Esophagus muscularis mucosa (tissue), 4 donors: ENCODE results near the gene SPP2. TPM values are rescaled to one million over a fixed set of nuclear protein-coding genes. Genes with fewer than 3 reads are reported as not detected.

Source experiments
- DNase-seq: peaks from one replicate; pipeline ENCODE4 v3.0.0-alpha.2; 2017; ENCODE audit errors: extremely low spot score
- H3K27ac ChIP-seq, 4 donors: fragments of 200-600 bp; sonication (generic); replicated peaks in 1 of 4; 1 replicate in 3 of 4; 2 replicates in 1 of 4; pipeline ENCODE4 v1.5.1; 2016 to 2019; ENCODE audit warnings: mild to moderate bottlenecking in 1 of 4
- H3K27me3 ChIP-seq, 4 donors: fragments of 200-600 bp; sonication (generic); one replicate each; pipeline versions ENCODE4 v1.5.1 to v1.6.0; 2016 to 2019
- H3K36me3 ChIP-seq, 4 donors: fragments of 200-600 bp; sonication (generic); one replicate each; pipeline ENCODE4 v1.5.1; 2016 to 2019
- H3K4me1 ChIP-seq, 4 donors: fragments of 200-600 bp; sonication (generic); one replicate each; pipeline ENCODE4 v1.5.1; 2016 to 2019
- H3K4me3 ChIP-seq, 4 donors: fragments of 200-600 bp; sonication (generic); 1 replicate in 2 of 4; 2 replicates in 2 of 4; pipeline ENCODE4 v1.5.1; 2016 to 2019; ENCODE audit warnings: mild to moderate bottlenecking in 4 of 4, moderate library complexity in 1 of 4
- H3K9me3 ChIP-seq, 4 donors: fragments of 200-600 bp; sonication (generic); 1 replicate in 3 of 4; 2 replicates in 1 of 4; pipeline ENCODE4 v1.5.1; 2016 to 2019
- CTCF ChIP-seq, 3 experiments: fragments of 200-600 bp in 2 of 3; fragments of 450-650 bp in 1 of 3; sonication (generic) in 2 of 3; IDR thresholded peaks; one replicate each; pipeline ENCODE4 v1.5.1; 2017 to 2019; ENCODE audit warnings: antibody characterized with exemption in 3 of 3, mild to moderate bottlenecking in 2 of 3, moderate library complexity in 1 of 3
- EP300 ChIP-seq: sonication (generic); formaldehyde crosslinking; IDR thresholded peaks from one replicate; pipeline ENCODE4 v1.6.1; 2017; ENCODE audit warnings: antibody characterized with exemption
- POLR2A ChIP-seq: fragments of 450-650 bp; IDR thresholded peaks from one replicate; pipeline ENCODE4 v1.6.1; 2017; ENCODE audit warnings: antibody characterized with exemption, moderate library complexity, mild to moderate bottlenecking, low read depth
- POLR2AphosphoS5 ChIP-seq, 2 donors: sonication (generic); formaldehyde crosslinking; IDR thresholded peaks; one replicate each; pipeline ENCODE4 v1.6.1; 2017; ENCODE audit warnings: antibody characterized with exemption in 2 of 2
- WGBS: methylation state at CpG from one replicate; pipeline ENCODE4 v1.1.5; 2018; 5-methylcytosine and 5-hydroxymethylcytosine counted together
- intact Hi-C: fragments of 100-400 bp; cut with DNase I; formaldehyde crosslinking; loops from one replicate; pipeline ENCODE4 v1.15.1; 2023
- total RNA-seq, 4 donors: library from RNA; depleted of rRNA; stranded (reverse); fragments of >200 nt; gene quantifications; one replicate each; pipeline versions ENCODE4 v1.1.0 to v1.2.1, GENCODE V29; 2016

Gene SPP2
- total RNA-seq, 4 donors from 2014 or later = not detected

GRCh38 chr2:234058881-234059280 lies 8.4 kb downstream of the SPP2 start:
- Histone ChIP-seq H3K4me1 (no peaks in the 10 kb centered on the region), H3K4me3 (no peak overlapping the region), H3K9me3 (no peaks in the 10 kb centered on the region), H3K36me3 (no peaks in the 10 kb centered on the region), H3K27ac (no peak overlapping the region), H3K27me3 (peaks cover 0 to 15% (median 0%) of the 10 kb centered on the region in 4 donors)
- intact Hi-C loops = no loop called here
- TF ChIP-seq CTCF (IDR thresholded peaks at IDR 0.05) (no peak), POLR2A (no peak), EP300 (no peak), POLR2AphosphoS5 (IDR thresholded peaks at IDR 0.05) (no peak)
- 91% methylated on average over 4 of the region's 4 CpGs for WGBS
- no peak for DNase-seq

GRCh38 chr2:234060236-234060635 lies 9.7 kb downstream of the SPP2 start:
- no peaks in the 10 kb centered on the region for H3K4me1 ChIP-seq
- H3K9me3 ChIP-seq = no peaks in the 10 kb centered on the region
- intact Hi-C loops = no loop called here
- H3K27me3 ChIP-seq = peaks cover 0 to 13% (median 0%) of the 10 kb centered on the region in 4 donors
- TF ChIP-seq CTCF (IDR thresholded peaks at IDR 0.05) = no peak
- no peak for TF ChIP-seq POLR2A
- TF ChIP-seq POLR2AphosphoS5 (IDR thresholded peaks at IDR 0.05) = no peak
- TF ChIP-seq EP300 = no peak
- no peak overlapping the region for H3K4me3 ChIP-seq
- H3K27ac ChIP-seq = no peak overlapping the region
- 81% methylated on average over 8 of the region's 8 CpGs for WGBS
- H3K36me3 ChIP-seq = no peaks in the 10 kb centered on the region
- DNase-seq = no peak

- no peak overlapping the region for H3K4me3 ChIP-seq
- DNase-seq = no peak
- H3K4me1 ChIP-seq = no peaks in the 10 kb centered on the region
- no peak for TF ChIP-seq CTCF (IDR thresholded peaks at IDR 0.05)
- no peak for TF ChIP-seq POLR2AphosphoS5 (IDR thresholded peaks at IDR 0.05)
- no peak for TF ChIP-seq POLR2A
- TF ChIP-seq EP300 = no peak
- H3K27me3 ChIP-seq = peaks cover 0 to 13% (median 0%) of the 10 kb centered on the region in 4 donors
- no peaks in the 10 kb centered on the region for H3K9me3 ChIP-seq
- intact Hi-C loops = no loop called here
- no peak overlapping the region for H3K27ac ChIP-seq
- 68% methylated on average over 6 of the region's 6 CpGs for WGBS
- no peaks in the 10 kb centered on the region for H3K36me3 ChIP-seq
Measured at GRCh38 chr2:234061624-234062257, 11.2 kb downstream of the SPP2 start.

GRCh38 chr2:234066587-234066986 lies 16.1 kb downstream of the SPP2 start:
- intact Hi-C loops = no loop called here
- peaks cover 0 to 3% (median 0%) of the 10 kb centered on the region in 4 donors for H3K27me3 ChIP-seq
- WGBS = 79% methylated on average over 2 of the region's 2 CpGs
- H3K9me3 ChIP-seq = peaks cover 0 to 9% (median 4%) of the 10 kb centered on the region in 4 donors
- no peak for TF ChIP-seq EP300
- TF ChIP-seq POLR2AphosphoS5 (IDR thresholded peaks at IDR 0.05) = no peak
- no peak for TF ChIP-seq POLR2A
- TF ChIP-seq CTCF (IDR thresholded peaks at IDR 0.05) = no peak
- H3K36me3 ChIP-seq = no peaks in the 10 kb centered on the region
- no peak overlapping the region for H3K27ac ChIP-seq
- no peaks in the 10 kb centered on the region for H3K4me1 ChIP-seq
- DNase-seq = no peak
- no peak overlapping the region for H3K4me3 ChIP-seq

GRCh38 chr2:234071664-234072063 lies 21.2 kb downstream of the SPP2 start:
- H3K4me1 ChIP-seq = no peaks in the 10 kb centered on the region

More at GRCh38 chr2:234071664-234072063, 21.2 kb downstream of the SPP2 start:
- no peak overlapping the region for H3K27ac ChIP-seq
- TF ChIP-seq POLR2A (no peak), EP300 (no peak), CTCF (IDR thresholded peaks at IDR 0.05) (no peak), POLR2AphosphoS5 (IDR thresholded peaks at IDR 0.05) (no peak)
- no peaks in the 10 kb centered on the region for H3K27me3 ChIP-seq
- H3K36me3 ChIP-seq = no peaks in the 10 kb centered on the region
- peak; percentile 82 for DNase-seq
- H3K9me3 ChIP-seq = peaks cover 0 to 9% (median 4%) of the 10 kb centered on the region in 4 donors
- intact Hi-C loops = no loop called here
- WGBS = 72% methylated on average over 3 of the region's 3 CpGs
- no peak overlapping the region for H3K4me3 ChIP-seq
